ENCODE data around the gene VSTM2B. TPM values are rescaled to one million over a fixed set of nuclear protein-coding genes. Genes with fewer than 3 reads are reported as not detected.

Gene VSTM2B
- total and polyA plus RNA-seq, 11 donors, result not detected

GRCh38 chr19:29612801-29613595 is 87.2 kb downstream of the VSTM2B start:
- 86 to 94% (median 92%) methylated on average over 17 to 21 of the region's 21 CpGs for WGBS, 4 donors
- no peak for DNase-seq
- H3K27ac ChIP-seq, result no peak overlapping the region
- no peaks in the 10 kb centered on the region for H3K9me3 ChIP-seq
- no peaks in the 10 kb centered on the region for H3K27me3 ChIP-seq
- peaks cover 0 to 7% (median 0%) of the 10 kb centered on the region in 12 donors for H3K4me1 ChIP-seq
- TF ChIP-seq POLR2A (IDR thresholded peaks at IDR 0.05) (no peak), CTCF (IDR thresholded peaks at IDR 0.05) (no peak)
- no peak overlapping the region for H3K4me3 ChIP-seq
- intact Hi-C loops (cut with DNase I), result loop anchor here in 5 of 10 donors (5.0 to 10.0 kb wide), 5 partner anchors 49 to 262 kb away; partner anchors contain the start of gene C19orf12 (in 1 of the 5)
- peaks cover 0 to 84% (median 75%) of the 10 kb centered on the region in 9 donors for H3K36me3 ChIP-seq
- no peak for ATAC-seq

GRCh38 chr19:29614046-29614445 is 88.3 kb downstream of the VSTM2B start:
- intact Hi-C loops (cut with DNase I), result loop anchor here in 5 of 10 donors (5.0 to 10.0 kb wide), 5 partner anchors 48 to 261 kb away; partner anchors contain the start of gene C19orf12 (in 1 of the 5)

More at GRCh38 chr19:29614046-29614445, 88.3 kb downstream of the VSTM2B start:
- H3K4me3 ChIP-seq, result no peak overlapping the region
- peaks cover 0 to 7% (median 0%) of the 10 kb centered on the region in 12 donors for H3K4me1 ChIP-seq
- H3K27ac ChIP-seq, result no peak overlapping the region
- DNase-seq (no peak), ATAC-seq (no peak)
- H3K36me3 ChIP-seq, result peaks cover 0 to 77% (median 68%) of the 10 kb centered on the region in 9 donors
- TF ChIP-seq POLR2A (IDR thresholded peaks at IDR 0.05) (no peak), CTCF (IDR thresholded peaks at IDR 0.05) (no peak)
- 75 to 91% (median 87%) methylated on average over 5 to 7 of the region's 7 CpGs for WGBS, 4 donors
- no peaks in the 10 kb centered on the region for H3K27me3 ChIP-seq
- no peaks in the 10 kb centered on the region for H3K9me3 ChIP-seq

Other genes with a start within 250 kb of the VSTM2B start
- 10 to 100 TPM; 41.2 to 69.3 (median 51.1) TPM for gene POP4, start 80.3 kb downstream of the VSTM2B start, total RNA-seq
- gene POP4, start 80.3 kb downstream of the VSTM2B start, polyA plus RNA-seq, result 100 to 1,000 TPM in 1 of 2 donors, 10 to 100 TPM in 1; 55.1 to 157 TPM
- gene PLEKHF1, start 139.5 kb downstream of the VSTM2B start, total RNA-seq, result 10 to 100 TPM in 8 of 9 donors, 1 to 10 TPM in 1; 7.8 to 46.1 (median 17.5) TPM
- 10 to 100 TPM; 38.6 to 42.0 TPM for gene PLEKHF1, start 139.5 kb downstream of the VSTM2B start, polyA plus RNA-seq
- gene C19orf12, start 189.3 kb downstream of the VSTM2B start, total RNA-seq, result 10 to 100 TPM; 35.7 to 80.3 (median 49.2) TPM
- gene C19orf12, start 189.3 kb downstream of the VSTM2B start, polyA plus RNA-seq, result 10 to 100 TPM; 34.0 to 47.1 TPM

All from heart left ventricle (tissue), 16 donors.